T-helper 9 cell (primary cell): ENCODE measurements around the gene NAT9.
A peak's percentile ranks its signal among the peaks of the same experiment; 100 is the strongest.

Experiments
- DNase-seq: peaks from one replicate; pipeline ENCODE4 v3.0.0-alpha.2; 2020

The NAT9 gene

DNA sequence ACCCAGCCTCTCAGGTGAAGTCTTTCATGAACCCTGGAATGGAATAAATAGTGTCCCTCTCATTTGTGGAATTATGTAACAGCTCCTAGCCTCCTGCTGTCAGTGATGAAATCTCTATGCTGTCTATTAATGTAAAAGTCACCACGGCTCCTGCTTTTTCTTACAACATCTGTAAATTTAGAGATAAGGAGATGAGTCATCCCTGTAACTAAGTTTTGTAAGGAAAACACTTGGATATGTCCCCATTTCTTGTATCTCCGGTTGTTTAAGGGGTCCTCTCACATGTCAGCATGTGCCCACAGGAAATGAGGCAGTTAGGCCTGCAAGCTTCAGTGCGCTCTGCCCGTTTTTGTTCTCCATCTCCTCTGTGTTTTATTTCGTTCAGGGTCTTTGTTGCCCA, 2.8 kb upstream of the NAT9 start:
- DNase-seq, result no peak

DNA sequence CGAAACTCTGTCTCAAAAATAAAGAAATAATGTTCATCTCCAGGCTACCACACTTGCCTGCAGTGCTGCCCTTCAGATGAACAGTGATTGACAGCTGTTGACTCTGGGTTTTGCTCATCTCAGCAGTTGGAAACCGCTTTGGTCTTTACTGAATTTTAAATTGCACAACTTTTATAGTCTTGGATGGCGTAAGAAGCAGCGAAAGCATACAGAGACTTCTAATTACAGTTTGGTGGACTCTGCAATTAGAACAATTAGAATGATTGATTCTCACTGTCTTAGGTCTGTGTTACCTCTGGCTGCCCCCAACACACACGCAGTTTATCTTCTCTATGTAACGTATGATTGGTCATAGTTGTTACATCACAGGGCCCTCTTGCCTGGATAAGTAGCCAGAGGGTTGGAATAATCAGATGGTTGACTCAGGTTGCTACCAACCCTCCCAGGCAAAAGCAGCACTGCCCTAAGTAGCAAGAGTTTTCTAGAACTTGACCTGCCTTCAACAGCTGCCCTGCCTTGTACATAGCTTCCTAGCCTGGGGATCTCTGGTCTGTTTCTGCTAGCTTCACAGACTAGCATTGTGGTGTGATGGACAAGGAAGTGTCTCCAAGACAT, 1.9 kb upstream of the NAT9 start:
- DNase-seq, result no peak

DNA sequence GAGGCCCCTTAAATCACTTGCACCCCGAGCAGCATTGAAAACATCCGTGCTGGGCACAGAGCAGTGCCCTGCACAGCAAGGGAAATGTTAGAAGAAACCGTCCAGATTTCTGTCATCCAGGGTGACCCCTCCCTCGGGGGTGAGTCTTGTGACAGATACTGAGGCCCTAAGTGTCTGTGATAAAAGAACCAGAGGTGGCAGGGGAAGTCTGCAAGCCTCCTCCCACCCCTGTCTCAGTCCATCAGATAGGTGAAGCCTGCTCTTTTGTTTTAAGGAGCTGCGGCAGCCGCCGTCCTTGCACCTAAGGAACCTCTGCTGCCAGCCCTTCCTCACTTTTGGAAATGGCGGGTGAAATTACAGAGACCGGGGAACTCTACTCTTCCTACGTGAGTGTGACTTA, 845 bp upstream of the NAT9 start:
- DNase-seq, result no peak

DNA sequence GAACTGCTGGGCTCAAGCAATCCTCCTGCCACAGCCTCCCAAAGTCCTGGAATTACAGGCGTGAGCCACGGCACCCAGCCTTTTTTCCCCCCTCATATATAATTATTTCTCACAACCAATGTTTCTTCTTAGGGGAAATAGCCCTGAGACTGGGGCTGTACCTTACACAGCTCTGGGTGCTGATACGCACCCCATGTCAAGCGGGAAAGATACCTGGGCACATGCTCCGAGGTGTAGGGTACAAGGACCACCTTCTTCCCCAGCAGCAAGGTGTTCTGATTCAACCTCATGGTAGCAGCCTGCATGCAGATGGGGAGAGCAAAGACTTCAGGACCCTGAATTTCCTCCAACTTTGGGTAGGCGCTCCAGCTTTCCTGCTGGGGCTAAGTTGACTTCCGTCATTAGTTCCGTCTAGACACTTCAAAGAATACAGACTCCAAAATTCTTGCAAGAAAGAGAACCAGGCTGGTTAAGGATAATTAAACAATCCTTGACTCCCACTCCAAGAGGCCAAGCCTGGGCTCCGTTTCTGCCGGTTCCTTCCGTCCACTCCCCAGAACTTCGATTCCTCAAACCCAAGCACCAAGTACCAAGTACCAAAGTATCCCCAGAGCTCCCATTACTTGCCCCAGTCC, 619 bp downstream of the NAT9 start:
- DNase-seq, result no peak

DNA sequence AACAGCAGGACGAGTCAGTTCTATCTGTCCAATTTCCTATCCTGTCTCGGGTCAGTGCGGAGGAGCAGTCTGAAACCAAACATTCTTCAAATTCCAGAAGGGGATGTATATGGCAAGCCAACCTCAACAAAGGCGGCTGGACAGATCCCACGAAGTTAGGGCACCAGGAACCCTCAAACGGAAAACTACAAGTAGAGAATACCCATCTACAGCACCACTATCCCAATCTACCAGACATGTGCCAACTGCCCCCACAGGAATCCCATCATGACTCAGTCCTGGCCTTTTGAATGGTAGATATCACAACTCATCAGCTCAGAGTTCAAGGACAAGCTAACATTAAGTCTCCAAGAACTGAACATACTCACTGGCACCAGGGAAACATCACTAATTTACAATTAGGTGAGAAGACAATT, 2.3 kb downstream of the NAT9 start:
- no peak for DNase-seq

DNA sequence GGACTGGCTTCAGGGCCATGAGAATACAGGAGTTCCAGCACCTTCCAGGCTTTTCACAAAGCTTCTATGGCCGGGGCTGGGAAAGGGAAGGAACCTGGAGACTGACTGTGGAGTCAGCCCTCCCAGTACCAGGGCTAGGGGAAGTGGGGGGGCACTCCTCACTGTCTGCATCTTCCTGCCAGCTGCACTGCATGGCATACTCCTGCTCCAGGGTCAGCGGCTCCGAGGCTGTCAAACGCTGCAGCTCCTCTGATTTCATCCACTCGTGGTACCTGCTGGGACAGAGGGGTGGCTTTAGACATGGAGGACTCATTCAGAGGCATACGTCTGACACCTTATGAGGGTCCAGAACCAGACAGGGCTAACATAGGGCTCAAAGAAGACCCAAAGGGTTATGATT, 2.7 kb downstream of the NAT9 start:
- no peak for DNase-seq

DNA sequence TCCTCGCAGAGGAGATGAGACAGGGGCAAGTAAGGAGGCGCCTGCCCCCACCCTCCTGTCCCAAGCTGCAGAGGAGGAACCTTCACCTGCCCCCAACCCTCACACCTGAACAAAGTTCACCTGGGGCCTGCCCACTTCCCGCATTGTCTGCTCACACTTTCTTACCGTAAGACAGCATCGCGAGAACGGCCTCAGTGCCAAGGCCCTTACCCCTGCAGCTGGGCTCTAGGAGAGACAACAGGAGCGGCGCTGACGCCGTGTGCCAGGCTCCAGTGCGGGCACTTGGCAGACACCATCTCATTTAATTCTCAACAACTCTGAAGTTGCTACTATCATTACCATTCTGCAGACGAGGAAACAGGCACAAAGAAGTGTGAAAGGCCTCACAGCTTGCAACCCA, 4.1 kb downstream of the NAT9 start:
- no peak for DNase-seq

DNA sequence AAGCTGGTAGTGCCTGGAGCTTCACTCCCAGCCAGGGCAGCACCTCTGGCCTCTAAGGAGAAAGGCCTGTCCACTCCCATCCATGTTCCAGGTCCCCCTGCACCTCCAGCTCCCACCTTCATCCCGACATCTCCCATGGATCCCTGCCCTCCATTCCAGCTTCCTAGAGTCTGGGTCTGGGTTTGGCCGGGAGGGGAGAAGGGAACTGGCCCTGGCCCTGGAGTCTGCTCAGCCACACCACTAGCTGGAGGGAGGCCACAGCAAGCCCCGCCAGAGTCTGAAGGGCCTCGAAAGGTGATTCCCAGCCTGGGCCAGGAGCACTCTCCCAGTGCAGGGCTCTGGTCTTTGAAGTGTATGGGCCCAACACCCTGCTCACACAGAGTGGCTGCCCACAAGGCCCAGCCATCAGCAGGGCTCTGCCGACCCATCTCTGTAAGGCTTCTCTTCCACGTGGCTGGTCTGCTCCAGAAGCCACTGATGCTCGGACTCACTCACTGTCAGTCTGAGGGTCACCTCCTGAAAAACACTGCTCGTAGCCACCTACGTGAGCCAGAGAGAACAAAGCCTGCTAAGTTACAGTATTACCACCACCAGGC, 4.7 kb downstream of the NAT9 start:
- DNase-seq, result no peak

DNA sequence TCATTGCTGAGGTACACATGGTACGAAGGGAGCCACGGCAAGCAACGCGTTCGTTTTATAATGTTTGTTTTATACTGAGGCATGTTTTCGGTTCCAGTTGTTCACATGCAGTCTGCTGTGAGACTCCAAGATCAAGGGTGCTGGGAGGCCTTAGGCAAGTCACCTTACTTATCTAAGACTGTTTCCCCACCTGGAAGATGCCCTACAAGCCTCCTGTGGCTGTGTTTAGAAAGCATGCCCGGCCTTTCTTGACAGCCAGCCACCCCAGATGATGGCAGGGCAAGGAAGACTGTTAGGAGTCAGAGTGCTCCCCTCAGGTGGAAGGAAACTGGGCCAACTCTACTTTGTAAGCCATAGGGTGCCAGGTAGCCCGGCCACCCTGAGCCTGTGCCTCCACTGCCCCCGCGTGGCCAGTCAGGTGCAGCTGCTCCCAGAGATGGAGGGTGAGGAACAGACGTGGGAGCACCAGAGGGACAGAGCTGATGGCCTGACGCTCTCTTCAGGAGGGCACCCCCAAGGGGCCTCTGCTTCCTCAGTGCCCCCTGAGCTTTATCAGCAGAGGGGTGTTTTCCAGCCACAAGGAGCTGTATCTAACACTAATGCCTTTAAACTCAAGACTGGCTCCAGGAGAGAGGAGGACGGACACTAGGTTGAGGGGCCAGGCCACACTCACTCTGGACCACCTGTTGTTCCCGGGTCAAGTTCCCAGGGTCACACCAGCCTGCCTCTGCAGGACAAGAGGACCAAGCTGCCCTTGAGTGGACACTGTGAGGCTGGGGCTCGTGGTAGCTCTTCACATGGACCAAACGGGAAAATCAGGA, 5.4 kb downstream of the NAT9 start:
- DNase-seq, result peak; percentile 74

DNA sequence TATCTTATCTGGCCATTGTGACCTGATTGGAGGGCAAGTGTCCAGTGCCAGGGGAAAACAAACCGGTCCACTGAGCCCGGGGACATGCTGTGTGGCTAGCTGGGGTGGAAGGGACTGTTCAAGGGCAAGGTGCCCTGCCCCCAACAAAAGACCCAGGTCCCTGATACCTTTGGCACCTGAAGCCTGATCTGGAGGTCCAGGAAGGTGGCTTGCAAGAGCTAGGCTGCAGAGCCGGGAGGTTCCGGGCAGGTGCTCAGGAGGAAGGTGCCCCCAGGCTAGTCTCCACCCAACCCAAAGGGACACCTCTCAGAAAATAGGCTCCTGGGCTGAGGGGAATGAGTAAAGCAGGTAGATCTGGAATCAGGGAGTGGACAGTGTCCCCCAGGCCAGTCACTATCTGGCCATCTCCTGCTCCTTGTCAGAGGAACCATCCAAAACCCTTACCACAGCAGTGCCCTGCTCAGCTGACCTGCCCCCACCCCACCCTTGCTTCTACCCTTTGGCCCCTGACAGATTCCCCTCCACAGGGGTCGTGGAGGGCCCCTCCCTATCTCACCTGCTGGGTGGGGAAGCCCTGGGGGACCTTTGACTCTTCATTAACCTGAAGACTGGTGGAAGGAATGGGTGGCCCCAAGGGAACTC, 6.2 kb downstream of the NAT9 start:
- DNase-seq, result no peak

DNA sequence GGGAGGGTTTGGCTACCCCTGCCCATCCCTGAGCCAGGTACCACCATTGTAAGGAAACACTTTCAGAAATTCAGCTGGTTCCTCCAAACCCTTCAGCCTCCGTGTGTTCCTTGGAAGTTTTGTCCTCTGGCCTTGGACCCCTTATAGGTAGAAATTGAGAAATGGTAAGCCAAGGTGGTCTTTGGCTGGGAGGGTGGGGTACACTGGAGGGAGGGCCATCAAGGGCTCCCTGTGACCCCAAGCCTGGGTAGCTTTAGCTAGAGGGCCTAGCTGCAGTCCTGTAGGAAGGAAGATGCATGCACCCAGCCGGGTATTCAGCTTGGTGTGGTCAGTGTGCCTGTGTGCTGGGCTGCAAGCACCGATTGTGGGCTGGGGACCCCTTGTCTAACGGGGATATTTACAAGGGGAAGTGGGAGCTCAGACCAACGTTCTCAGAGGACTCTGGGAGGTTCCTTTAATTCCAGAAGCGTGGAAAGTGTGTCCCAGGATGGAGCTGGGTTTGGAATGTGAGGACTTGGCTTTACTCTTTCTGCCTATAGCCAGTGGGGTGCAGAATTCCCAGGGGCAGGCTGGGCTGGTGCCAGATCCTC, 6.8 kb downstream of the NAT9 start:
- DNase-seq, result no peak

DNA sequence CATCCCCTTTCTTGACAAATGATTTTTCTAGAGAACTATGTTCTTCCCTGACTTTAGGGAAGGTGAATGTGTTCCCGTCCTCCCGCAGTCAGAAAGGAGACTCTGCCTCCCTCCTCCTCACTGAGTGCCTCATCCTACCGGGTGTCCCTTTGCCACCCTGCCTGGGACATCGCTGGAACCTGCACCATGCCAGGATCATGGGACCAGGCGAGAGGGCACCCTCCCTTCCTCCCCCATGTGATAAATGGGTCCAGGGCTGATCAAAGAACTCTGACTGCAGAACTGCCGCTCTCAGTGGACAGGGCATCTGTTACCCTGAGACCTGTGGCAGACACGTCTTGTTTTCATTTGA, 7.4 kb downstream of the NAT9 start:
- DNase-seq, result no peak

DNA sequence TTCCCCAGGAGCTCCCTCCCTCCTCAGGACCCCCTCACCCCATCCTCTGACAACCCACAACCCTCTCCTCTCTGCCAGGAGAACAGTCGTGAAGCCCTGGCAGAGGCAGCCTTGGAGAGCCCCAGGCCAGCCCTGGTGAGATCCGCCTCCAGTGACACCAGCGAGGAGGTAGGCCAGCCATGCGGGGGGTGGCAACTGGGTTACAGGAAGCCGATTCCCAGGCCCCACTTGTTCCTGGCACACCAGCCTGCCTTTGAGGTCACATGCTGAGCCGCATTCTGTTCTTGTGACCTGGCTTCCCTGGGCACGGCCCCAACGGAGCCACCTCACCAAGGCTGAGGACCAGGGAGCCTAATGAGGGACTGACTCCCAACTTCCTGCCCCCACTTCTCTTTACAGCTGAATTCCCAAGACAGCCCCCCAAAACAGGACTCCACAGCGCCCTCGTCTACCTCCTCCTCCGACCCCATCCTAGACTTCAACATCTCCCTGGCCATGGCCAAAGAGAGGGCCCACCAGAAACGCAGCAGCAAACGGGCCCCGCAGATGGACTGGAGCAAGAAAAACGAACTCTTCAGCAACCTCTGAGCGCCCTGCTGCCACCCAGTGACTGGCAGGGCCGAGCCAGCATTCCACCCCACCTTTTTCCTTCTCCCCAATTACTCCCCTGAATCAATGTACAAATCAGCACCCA, 7.9 kb downstream of the NAT9 start:
- no peak for DNase-seq

DNA sequence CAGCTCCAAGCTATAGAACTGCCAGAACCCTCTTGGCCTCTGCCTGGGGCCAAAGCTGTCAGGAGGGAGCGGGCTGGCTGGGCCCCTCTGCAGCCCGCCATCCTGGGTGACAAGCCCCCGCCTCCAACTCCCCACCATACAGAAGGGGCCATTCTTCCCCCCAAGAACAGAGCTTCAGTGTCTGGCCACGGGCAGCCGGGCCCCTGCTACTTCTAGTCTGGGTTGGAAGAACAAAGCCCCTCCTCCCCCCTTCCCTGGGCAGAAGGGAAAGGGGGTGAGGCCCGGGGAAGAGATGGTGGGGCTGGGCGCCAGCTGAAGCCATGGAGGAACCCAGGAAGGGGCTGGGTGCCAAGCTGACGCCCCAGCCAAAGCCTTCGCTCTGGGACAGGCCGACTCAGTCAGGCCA, 9.0 kb downstream of the NAT9 start:
- no peak for DNase-seq

DNA sequence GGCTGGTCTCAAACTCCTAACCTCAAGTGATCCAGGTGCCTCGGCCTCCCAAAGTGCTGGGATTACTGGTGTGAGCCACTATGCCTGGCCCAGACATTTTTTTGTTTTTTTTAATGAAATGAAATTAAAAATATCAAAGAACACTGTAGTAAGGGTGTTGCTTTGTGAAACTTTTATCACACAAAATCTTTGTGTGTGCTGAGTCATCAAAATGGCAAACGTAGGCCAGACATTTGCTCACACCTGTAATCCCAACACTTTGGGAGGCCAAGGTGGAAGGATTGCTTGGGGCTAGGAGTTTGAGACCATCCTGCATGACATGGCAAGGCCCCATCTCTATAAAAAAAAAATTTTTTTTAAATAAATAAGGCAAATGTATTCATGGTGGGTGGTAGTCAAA, 9.7 kb downstream of the NAT9 start:
- DNase-seq, result no peak

DNA sequence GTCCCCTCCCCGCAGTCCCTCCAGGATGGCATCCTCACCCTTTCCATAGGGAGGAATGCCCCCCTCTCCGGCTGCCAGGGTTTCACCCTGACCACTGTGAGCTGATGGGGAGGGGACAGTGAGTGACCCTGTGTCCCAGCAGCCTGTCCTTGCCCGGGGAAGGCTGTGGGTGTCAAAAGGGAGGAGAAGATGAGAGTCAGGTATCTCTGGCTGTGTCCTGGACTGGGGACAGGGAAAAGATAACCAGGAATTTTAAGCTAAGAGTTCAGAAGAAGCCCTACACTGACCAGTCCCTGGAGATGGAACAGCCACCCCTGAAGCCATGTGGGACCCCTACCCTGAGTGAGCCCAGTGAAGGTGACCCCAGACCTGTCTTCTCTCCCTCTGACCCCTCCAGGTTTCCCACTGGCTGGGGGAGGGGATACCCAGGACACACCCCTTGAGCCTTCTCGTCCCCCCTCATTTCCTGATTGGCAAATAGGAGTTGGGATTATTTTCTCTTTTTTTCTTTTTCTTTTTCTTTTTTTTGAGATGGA, 11.3 kb downstream of the NAT9 start:
- no peak for DNase-seq

DNA sequence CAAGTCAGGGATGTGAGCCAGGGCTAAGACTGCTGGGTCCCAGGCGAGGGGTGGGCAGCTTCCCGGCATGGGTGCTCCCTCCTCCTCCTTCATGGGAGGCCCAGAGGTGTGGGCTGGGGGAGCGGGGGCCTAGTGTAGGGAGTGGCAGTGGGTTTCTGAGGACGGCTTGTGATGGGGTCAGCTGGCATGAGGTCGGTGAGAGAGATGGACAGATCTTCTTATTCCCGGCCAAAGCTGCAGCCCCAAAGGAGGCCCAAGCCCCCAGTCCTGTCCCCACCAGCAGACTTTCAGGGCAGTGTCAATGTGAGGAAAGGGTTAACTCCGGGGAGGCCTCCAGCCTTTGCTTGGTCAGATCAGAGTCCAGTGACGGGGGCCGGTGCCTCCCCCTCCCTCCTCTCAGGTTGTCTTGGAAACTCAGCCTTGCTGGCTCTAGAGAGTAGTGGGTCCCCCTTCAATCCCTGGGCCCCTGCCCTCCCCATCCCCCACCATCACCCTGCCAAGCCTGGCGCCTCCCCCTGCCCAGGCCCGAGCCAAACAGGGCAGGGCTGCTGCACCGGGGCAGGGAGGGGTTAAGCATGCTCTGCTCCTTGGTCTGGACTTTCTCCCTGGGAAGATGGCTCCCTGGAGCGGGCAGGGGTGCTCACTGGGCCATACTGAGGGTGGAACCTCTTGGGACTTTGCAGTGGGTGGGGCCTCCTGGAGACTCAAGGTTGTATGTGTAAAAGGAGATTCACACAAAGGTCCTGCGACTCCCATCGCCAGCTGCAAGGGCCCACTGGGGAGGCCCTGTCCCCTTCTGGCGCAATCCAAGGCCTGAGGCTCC, 12.4 kb downstream of the NAT9 start:
- no peak for DNase-seq

DNA sequence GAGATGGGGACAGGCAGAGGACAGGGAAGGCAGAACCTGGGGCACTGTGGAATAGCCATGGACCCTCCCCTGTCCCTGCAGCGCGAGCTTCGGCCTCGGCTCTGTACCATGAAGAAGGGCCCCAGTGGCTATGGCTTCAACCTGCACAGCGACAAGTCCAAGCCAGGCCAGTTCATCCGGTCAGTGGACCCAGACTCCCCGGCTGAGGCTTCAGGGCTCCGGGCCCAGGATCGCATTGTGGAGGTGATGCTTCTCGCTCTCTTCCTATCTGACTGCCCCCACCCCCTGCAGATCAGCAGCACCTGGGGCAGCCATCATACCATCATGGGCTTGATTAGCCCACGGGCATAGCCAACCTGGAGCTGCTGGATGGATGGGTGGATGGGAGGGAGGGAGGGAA, 14.2 kb downstream of the NAT9 start:
- DNase-seq, result no peak

DNA sequence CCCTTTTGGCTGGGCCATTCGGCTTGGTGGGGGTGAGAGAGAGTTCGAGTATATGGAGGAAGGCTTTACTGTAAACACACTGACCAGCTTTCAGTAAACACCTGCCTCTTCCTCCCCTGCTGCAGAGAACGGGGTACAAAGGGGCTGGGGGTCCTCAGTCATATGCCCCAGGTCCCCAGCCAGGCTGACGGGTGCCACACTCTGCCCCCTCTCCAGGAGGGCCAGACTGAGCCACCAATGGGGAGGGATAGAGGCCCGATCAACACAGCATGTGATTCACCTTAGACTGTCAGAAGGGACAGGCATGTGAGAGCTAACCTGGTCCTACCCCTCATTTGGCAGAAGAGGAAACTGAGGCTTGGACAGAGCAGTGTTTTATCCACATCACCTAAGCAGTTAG, 14.7 kb downstream of the NAT9 start:
- DNase-seq, result no peak

DNA sequence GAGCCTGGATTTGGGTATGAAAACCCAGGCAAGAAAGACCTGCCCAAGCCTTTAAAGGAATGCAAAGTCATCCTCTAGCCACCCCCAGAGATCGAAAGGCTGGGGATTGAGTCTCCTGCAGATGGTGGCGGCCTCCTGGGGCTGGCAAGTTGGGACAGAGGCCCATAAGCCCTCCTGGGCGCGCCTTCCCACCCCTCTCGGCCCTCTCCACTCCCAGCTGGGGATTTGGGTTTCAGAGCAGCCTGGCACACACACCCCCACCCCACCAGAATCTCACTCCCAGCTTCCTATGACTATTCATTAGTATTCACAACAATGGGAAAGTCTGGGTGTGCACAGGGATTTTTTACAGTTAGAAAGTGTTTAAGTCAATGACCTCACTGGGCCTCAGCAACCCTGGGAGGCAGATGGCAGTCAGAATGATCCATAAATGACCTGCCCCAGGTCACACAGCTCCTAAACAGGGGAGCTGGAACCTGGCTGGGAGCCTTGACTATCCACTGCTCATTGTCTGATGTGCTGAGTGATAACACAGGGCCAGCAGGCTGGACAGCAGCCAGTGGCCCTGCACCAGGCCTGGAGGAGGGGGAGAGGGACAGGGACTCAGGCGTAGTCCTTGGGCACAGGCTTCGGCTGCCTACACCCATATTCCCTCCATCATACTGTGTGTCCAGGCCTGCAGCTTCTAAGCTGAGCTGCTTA, 15.6 kb downstream of the NAT9 start:
- DNase-seq, result no peak

DNA sequence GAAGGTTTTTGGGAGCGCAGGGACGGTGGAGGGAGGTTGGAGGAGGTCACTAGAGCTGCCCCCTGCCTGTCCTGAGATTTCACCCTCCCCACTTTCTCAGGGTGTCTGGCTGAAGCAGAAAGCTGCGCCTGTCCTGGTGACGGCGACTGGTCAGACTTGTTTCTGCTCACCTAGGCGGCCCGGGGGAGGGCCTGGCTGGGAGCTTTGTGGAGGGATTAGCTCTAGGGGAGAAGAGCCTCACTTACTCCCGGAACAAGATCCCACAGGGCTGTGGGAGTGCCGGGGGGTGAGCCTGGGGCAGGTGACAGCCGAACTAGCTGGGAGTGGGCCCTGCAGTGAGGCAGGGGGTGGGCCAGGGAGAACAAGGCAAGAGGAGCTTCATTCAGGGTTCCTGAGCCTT, 16.2 kb downstream of the NAT9 start:
- no peak for DNase-seq
